ENCODE measurements around the gene CADM2.

DNA sequence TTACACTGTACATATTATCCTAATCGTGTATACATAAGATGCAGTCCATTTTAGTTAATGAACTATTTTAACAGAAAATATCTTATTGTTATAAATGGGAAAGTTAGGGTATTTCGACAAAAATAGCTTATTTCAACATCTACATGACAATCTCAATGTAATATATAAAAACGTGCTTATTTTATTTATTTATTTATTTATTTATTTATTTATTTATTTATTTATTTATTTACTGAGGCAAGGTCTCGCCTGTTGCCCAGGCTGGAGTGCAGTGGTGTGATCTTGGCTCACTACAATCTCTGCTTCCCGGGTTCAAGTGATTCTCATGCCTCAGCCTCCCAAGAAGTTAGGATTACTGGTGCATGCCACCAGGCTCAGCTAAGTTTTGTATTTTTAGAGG, 614.2 kb downstream of the CADM2 start:
- no peak for TF ChIP-seq POLR2A (IDR thresholded peaks at IDR 0.05)
- TF ChIP-seq, protein P1, sequence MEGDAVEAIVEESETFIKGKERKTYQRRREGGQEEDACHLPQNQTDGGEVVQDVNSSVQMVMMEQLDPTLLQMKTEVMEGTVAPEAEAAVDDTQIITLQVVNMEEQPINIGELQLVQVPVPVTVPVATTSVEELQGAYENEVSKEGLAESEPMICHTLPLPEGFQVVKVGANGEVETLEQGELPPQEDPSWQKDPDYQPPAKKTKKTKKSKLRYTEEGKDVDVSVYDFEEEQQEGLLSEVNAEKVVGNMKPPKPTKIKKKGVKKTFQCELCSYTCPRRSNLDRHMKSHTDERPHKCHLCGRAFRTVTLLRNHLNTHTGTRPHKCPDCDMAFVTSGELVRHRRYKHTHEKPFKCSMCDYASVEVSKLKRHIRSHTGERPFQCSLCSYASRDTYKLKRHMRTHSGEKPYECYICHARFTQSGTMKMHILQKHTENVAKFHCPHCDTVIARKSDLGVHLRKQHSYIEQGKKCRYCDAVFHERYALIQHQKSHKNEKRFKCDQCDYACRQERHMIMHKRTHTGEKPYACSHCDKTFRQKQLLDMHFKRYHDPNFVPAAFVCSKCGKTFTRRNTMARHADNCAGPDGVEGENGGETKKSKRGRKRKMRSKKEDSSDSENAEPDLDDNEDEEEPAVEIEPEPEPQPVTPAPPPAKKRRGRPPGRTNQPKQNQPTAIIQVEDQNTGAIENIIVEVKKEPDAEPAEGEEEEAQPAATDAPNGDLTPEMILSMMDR (IDR thresholded peaks at IDR 0.05), result no peak
